GM19455 (cell line): ENCODE measurements around the gene HES1.

Experiments
- ATAC-seq: cut with Tn5 transposase; IDR thresholded peaks from one replicate; pipeline ENCODE4 v1.9.1; 2021; ENCODE audit not compliant: unreplicated experiment

The HES1 gene

DNA sequence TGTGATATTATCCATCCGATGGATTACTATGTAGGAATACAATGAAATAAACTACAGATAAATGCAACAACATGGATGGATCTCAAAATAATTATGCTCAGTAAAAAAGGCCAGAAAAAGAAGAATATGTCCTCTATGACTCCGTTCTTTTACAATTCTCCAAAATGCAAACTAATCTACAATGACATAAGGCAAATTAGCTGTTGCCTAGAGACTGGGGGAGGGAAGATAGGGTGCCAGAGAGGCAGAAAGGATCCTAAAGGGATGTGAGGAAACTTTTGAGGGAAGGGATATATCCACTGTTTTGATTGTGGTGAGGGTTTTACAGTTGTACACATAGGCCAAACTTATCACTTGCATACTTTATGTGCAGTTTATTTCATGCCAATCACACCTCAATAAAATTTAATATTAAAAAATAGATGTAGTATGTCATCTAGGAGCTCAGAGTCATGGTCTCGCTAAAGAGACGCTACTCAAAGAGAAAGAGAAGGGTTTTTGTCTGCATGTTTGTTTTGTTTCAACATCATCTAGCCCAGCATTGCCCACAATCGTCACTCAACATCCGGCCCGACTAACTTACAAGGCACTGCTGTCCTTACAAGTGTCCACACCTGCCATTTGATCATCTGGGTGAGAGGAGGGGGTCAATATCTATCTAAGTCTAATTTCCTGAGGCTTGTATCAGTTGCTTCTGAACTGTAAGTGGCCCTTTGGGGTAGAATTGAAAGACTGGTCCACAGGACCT is 29.5 kb downstream of the HES1 start:
- ATAC-seq, result no peak

DNA sequence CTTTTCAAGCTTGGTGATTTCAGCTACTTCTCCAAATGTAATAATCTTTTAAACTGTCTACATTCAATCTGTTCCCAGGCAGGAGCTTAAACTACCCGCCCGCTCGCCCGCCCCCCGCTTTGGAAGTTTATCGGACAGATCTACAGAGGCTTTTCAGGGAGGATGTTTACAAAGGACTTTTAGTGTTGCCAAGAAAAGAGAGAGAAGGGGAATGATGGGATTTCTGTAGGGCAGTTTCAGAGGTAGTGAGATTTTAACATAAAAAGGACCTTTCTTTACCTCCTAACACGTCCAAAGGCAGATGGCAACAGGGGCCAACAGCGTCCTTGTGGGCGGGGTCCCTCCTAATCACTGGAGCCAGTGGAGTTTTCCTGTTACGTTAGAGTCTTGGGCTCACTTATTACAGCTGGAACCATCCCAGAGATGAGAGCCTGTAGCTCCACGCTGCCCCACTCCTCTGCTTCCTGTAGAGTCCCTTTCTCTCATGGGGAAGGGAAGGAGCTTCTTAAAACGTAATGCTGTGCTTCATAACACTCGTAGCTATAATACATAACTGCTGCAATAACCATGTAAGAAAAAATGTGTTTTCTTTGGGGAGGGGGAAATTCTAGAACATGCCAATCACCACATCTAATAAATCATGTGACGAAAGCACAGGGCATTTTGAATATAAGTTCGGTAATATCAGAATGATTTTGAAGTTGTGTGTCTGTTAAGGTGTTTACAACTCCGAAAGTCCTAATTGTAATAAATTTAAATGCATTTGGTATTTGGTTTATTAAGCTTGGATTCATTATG is 30.9 kb downstream of the HES1 start:
- no peak for ATAC-seq

DNA sequence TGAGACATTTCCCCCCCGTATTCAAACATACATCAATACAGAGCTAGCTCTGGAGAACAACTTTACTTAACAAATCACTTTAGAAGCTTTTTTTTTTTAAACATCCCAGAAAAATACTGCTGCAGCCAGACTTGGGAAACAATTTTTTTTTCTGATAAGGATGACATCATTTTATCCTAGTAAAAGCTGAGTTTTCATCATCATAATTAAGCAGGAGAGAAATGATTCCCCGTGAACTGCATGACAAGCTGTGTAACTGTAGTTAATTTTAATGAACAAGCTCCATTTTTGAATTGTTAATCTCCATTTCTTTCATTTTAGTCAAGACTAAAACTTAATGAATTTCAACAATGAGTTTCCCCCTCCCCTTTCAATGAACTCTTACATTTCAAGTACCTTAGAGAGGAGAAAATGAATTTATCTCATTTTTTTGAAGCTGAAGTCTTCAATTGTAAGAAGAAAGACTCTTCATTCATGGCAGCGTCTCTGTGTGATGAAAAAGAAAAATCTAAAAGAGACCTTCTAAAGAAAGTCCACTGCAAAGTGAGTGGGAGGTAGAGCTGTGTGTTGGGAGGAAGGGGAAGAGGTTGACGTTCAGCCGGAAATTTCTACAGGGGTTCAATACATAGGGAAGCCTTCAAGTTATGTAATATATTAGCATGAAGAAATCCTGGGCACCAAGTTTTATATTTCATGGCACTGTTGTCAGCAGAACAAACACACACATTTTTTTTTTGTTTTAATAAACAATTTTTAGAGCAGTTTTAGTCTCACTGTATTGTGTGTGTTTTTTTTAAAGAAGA is 31.7 kb downstream of the HES1 start:
- ATAC-seq, result no peak

DNA sequence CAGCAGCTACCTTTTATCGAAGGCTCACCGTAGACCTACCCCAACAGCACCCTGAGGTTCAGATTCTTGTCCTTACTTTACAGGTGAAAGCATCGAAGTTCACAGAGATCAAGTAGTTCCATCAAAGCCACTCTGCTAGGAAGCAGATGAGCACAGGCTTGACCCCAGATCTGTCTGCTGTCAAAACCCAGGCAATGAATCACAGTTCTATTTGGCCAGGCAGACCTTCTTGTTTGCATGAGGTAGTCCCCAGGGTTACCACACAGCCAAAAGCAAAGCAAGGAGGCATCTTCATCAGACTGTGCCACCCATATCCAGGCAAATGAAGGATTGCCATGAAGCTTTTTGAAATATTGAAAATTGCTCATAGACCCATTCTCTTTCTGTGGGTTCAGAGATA is 33.0 kb downstream of the HES1 start:
- ATAC-seq, result no peak

DNA sequence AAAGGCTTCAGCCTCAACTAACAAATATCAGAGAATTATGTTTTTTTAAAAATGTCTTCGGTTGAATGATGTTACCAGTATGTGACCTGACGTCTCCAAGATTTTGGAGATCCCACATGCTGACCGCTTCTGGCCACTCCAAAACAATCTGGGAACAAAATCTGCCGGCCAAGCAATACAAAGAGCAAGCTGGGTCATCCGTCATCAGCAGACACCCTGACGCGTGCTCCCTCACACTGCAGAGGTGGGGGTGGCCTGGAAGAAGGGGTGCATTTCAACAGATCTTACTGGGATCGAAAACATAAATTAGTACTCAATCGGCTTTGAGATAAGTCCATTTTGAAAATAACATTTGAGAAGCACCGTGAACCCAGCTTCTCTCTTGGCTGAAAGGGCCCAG is 33.6 kb downstream of the HES1 start:
- ATAC-seq, result no peak

DNA sequence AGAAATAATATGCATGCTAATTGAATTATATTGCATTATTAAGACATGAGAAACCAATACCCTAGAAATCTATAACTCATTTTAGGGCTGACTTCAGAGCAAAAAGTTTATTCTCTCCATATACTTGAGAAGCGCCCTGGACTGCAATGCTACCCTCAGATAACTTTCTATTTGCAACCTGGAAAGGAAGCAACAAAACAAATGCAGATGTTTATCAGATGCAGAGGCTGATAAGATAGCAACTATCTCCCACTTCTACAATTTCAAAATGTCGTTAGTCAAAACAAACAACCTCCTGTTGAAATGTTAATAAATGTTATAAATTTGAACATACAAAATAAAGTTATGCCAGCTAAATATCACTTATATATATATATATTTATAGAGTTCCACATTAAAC is 34.8 kb downstream of the HES1 start:
- no peak for ATAC-seq

DNA sequence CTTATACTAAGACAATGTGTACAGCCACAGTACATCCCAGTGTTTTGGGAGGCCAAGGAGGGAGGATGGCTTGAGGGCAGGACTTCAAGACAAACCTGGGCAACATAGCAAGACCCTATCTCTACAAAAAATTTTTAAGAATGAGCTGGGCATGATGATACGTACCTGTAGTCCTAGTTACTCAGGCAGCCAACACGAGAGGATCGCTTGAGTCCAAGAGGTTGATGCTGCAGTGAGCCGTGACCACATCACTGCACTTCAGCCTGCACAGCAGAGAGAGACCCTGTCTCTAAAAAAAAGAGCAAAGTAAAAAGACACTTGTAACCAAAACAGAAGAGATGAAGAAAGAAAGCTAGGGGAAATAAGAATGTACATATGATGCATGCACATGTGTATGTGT is 38.5 kb downstream of the HES1 start:
- no peak for ATAC-seq

DNA sequence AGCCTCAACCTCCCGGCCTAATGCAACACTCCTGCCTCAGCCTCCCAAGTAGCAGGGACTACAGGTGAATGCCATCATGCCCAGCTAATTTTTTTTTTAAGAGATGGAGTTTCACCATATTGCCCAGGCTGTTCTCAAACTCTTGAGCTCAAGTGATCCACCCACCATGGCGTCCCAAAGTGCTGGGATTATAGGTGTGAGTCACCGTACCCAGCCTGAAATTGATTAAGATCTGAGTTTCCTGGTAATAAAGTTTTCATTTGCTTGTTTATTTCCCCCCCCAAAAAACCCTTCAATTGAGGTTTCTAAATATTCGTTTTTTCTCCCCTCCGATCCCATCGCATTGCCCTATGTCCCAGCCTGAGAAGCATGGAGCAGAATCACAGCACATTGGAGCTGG is 39.0 kb downstream of the HES1 start:
- no peak for ATAC-seq

DNA sequence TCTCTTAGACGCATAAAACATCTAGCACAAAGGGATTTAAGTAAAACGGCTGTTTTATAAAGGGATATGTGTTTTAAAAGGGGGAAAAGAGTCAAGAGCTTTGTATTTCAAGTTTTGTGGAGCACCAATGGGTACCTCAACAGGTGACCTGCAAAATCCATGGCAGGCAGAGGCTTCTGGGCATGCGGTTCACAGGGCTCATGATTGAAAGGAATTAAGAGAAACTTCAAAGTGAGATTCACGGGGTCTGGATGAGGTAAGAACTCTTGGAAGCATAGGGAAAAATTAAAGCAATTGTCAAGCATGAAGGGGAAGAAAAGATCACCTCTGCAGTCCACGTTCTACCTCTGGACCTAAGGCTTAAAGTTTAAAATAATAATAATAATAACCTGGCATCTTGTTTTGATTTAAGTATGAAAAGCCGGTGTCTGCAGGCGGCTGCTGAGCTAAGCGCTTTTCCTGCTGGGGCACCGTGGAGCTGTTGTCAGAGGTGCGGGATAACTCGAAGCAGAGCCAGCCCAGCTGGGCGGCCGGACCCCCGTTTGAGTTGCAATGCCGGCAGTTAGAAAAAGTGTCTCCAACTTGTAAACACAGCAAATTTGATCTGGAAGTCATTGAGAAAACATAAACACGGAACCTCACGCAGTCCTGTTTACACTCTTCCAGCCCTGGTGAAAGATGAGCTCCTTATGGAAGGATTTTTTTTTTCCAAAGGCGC is 40.5 kb downstream of the HES1 start:
- no peak for ATAC-seq

DNA sequence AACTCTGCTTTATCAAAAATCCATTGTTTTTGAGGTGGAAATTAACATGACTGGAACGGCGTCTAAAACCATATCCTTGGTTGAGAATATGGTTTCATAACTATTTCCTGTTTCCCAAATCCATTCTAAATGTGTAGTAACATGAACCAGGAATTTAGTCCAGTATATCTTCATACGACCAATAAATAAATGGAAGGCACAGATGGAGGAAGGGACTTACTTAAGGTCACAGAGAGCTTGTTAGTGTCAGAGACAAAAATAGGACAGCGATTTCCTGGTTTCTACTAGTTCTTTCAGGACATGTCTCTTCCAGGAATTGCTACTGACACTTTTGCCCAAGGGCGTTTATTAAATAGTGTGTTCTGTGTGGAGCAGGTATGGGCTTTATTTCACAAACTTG is 41.2 kb downstream of the HES1 start:
- no peak for ATAC-seq

DNA sequence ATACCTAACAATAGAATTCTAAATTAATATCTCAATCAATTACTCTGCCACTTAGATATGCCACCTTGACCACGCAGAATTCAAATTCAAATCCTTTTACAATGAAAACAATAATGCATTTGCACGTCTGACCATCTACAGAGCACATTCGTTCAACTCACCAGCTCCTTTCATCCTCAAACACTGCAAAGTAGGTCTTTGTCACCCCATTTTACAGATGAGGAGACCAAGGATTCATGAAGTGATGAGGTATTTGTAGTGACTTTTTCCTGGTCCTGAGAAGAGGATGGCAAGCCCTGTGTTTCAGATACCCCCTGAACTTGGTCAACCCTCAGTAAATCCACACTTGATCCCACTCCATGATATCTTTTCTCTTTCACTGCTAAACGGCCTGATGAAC is 42.2 kb downstream of the HES1 start:
- ATAC-seq, result no peak

DNA sequence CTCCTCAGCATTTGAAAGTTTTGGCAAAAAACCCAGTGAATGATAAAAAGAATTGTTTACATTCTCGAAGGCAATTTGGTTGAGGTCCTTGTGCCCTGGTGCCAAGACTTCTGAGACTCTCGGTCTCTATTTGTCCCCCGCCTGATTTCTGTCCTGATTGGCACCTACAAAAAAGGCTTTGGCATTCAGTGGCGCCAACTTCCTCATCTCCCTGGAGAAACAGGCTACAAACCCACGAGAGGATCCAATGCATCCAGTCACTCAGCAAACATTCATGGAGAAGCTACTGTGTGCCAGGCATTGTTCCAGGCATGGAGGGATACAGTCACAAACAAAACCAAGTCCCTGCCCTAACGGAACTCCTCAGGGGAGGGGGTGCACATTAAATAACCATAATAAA is 42.7 kb downstream of the HES1 start:
- ATAC-seq, result no peak

DNA sequence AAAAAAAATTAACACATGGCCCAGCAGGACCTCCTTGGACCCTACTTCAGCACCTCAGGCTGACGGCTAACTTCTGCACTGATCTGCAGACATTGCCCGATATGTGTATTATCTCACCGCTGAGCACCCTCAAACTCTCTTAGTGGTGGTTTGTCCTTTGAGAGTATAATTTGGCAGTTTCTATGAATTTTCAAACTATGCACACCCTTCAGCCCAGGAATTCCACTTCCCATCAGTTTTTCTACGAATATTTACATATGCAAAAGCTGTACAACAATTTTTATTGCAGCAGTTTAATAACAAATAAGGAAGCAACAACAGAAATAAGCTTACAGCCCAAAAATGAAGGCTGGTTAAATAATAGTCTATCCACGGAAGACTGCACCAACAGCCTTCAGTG is 44.6 kb downstream of the HES1 start:
- no peak for ATAC-seq

DNA sequence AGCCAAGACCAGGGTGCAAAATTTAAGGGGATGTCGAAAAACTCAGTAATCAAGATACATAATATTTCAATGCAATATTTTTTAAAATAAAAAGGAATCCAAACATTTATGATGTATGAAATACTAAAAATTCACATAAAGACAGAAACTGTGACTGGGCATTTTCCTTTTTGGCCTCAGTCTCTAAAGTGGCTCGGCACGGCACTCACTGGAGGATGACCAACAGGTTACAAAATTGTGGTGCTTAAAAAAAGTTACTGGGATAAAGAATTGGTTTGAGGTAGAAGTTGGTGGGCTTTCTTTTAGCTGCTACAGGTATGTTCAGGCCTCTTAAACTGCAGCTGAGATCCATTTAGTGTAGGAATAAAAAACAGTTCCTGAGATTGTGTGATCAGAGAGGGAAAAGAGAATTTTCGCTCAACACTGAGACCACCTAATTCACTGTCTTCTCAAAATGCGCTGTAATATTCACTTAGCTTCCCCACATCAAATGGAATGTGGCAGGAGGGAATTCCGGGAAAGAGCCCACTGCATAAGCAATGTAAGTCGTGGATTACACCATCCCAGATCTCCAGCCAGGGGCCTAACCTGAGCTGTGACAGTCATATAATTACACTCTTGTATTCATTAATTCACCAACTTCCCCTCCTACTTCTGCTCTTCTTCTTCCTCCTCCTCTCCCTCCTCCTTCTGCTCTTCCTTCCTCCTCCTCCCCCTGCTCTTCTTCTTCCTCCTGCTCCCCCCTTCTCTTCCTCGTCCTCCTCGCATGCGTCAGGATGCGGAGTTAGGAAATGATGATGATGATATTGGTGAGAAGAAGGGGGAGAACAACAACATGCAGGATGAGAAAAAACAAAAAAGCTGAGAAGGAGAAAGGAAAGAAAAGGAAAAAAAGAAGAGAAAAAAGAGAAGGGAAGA is 45.9 kb downstream of the HES1 start:
- no peak for ATAC-seq

DNA sequence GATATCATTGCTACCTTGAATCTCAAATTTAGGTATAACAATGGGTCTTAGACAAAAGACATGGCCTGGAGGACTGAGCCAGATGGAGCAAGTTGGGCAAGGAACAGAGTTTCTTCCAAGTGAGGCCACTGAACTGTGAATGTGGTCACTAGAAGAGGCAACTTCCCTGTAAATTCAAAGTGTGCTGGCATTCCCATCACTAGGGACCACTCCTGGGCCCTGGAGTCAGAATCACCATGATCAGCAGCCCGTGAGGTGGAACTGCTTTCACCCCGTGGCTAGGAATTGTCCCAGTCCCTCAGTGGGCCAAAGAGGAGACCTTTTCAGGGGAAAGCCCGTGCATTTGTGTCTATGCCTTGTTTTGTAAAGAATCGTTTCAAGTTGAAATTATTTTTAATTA is 47.3 kb downstream of the HES1 start:
- ATAC-seq, result no peak

DNA sequence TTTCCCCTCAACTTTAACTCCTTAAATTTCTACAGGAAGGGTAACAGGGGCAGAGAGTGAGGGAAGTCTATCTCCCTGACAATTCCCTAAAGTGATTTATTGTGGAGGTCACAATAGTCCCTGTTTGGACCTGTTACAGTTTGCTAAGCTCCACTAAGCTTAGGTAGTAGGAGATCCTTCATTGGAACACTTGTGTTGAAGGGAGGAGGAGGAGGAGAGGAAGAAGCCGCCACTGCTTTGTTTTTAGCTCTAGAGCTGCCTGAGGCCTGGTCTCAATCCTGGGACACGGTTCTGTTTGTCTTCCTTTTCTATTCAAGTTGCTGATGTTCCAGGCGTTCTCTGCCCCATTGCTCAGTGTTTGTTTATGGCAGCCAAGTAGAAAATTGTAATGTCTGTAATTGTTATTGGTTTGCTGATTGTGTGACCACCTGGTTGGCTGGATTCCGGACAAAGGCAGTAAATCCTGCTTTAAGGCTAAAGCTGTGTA is 48.4 kb downstream of the HES1 start:
- no peak for ATAC-seq

DNA sequence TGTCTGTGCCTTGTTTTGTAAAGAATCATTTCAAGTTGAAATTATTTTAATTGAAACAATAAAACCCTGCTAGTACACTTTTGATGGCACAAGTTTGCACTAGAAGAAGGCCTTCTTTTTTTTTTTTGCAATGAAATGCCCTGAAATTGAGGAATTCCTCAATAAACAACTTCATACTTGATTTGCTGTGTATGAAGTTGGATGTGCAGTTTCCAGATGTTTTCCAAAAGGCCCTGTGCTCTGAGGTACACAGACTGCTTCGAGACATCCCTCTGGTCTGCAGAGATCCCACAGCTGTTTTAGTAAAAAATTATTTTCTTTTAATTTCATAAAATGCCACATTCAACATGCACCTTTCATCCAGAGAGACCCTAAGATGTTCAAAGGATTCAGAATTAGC is 48.9 kb downstream of the HES1 start:
- no peak for ATAC-seq

DNA sequence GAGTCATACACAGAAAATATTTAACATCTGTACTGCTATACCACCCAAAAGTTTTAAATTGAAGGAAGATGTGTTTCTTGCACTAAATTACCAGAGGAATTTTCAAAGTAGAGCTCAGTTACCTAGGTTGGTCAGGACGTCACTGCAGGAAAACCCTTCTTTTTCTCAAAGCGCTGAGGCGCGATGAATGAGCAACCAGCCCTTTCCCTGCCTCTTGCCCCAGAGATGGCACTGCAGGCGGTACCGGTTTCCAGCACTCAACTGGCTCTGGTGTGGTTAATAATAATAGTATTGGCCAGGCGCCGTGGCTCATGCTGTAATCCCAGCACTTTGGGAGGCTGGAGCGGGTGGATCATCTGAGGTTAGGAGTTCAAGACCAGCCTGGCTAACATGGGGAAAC is 49.3 kb downstream of the HES1 start:
- no peak for ATAC-seq

DNA sequence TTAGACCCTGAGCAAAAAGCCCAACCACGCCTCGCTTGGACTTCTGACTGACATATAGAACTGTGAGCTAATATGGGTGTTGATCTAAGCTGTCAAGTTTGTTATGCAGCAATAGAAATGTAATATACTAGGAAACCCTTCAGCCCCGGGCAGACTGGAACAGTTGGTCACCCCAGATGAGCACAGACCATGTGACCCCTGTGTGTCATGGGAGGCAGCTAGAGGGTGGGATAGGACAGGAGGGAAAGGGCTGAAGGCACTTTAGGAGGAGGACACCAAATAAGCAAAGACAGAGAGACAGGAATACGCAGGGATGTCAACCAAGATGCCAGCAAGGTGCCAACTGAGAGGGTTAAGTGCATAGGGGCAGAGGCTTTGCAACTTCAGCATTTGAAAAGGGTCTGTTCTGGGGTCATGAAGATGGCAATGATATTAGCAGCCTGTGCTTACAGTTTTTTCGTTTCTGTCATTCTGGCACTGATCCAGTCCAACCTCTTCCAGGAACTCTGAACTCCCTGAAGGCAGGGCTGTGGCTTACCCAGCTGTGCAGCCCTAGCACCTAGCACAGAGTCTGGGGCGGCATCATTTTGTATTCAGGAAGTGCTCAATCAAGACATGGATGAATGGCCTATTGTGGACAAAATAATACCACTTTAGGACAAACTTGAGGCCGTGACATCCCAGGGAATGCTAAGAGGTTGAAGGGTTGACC is 51.4 kb downstream of the HES1 start:
- no peak for ATAC-seq
